ENCODE results near the gene PLOD3. TPM values are rescaled to one million over a fixed set of nuclear protein-coding genes. Genes with fewer than 3 reads are reported as not detected.

PLOD3 gene
- total and polyA plus RNA-seq, 9 donors: 14.2 to 51.9 (median 38.5) TPM

GRCh38 chr7:101169110-101169837, 48.1 kb downstream of the PLOD3 start:
- Histone ChIP-seq H3K4me3 (no peak overlapping the region), H3K4me1 (ENCODE audit: insufficient read depth) (peaks cover 12% of the 10 kb centered on the region), H3K36me3 (no peaks in the 10 kb centered on the region), H3K27ac (no peak overlapping the region), H3K9me3 (no peaks in the 10 kb centered on the region), H3K27me3 (peaks cover 7% of the 10 kb centered on the region)
- WGBS, 3 donors: 1 to 2% (median 1%) methylated on average over 18 of the region's 18 CpGs
- intact Hi-C loops (cut with DNase I): loop anchor here in 3 of 4 donors (5.0 to 10.0 kb wide), 3 partner anchors 73 to 274 kb away; partner anchors contain the start of gene ACHE (in 1 of the 3)
- TF ChIP-seq EP300 (IDR thresholded peaks at IDR 0.05) (no peak), CTCF (IDR thresholded peaks at IDR 0.05) (no peak), POLR2A (IDR thresholded peaks at IDR 0.05) (no peak)
- DNase-seq: no peak

- peaks cover 7% of the 10 kb centered on the region for H3K27me3 ChIP-seq
- WGBS, 3 donors: 0 to 2% (median 1%) methylated on average over 6 of the region's 6 CpGs
- H3K27ac ChIP-seq: no peak overlapping the region
- H3K4me3 ChIP-seq: no peak overlapping the region
- intact Hi-C loops (cut with DNase I): loop anchor here in 3 of 4 donors (5.0 to 10.0 kb wide), 3 partner anchors 74 to 274 kb away; partner anchors contain the start of gene ACHE (in 1 of the 3)
- TF ChIP-seq CTCF (IDR thresholded peaks at IDR 0.05) (no peak), EP300 (IDR thresholded peaks at IDR 0.05) (no peak), POLR2A (IDR thresholded peaks at IDR 0.05) (no peak)
- H3K9me3 ChIP-seq: no peaks in the 10 kb centered on the region
- no peak for DNase-seq
- no peaks in the 10 kb centered on the region for H3K36me3 ChIP-seq
- peaks cover 18% of the 10 kb centered on the region for H3K4me1 ChIP-seq (ENCODE audit: insufficient read depth)
These were observed 48.9 kb downstream of the PLOD3 start for GRCh38 chr7:101168412-101169049.

GRCh38 chr7:101167645-101168411, 49.6 kb downstream of the PLOD3 start:
- H3K4me3 ChIP-seq: no peak overlapping the region
- intact Hi-C loops (cut with DNase I): loop anchor here in 3 of 4 donors (5.0 to 10.0 kb wide), 3 partner anchors 74 to 273 kb away; partner anchors contain the start of gene ACHE (in 1 of the 3)
- 2 to 5% (median 3%) methylated on average over 12 of the region's 12 CpGs for WGBS, 3 donors
- H3K27me3 ChIP-seq: peaks cover 7% of the 10 kb centered on the region
- H3K36me3 ChIP-seq: no peaks in the 10 kb centered on the region
- no peak for TF ChIP-seq EP300 (IDR thresholded peaks at IDR 0.05)
- no peak for TF ChIP-seq POLR2A (IDR thresholded peaks at IDR 0.05)
- TF ChIP-seq CTCF (IDR thresholded peaks at IDR 0.05): no peak
- no peak for DNase-seq
- no peak overlapping the region for H3K27ac ChIP-seq
- H3K4me1 ChIP-seq (ENCODE audit: insufficient read depth): peaks cover 15% of the 10 kb centered on the region
- H3K9me3 ChIP-seq: no peaks in the 10 kb centered on the region
